ENCODE results near the gene RAB24. TPM values are rescaled to one million over a fixed set of nuclear protein-coding genes. Genes with fewer than 3 reads are reported as not detected.
A peak's percentile ranks its signal among the peaks of the same experiment; 100 is the strongest.

RAB24 gene
- total and polyA plus RNA-seq, 2 experiments from 2014 or later, result 27.1 to 27.7 TPM

GRCh38 chr5:177336603-177337494 lies 33.3 kb upstream of the RAB24 start:
- peaks cover 62% of the 10 kb centered on the region for H3K36me3 Mint-ChIP-seq (ENCODE audit: low read depth)
- no peak for TF ChIP-seq POLR2AphosphoS5 (IDR thresholded peaks at IDR 0.05; ENCODE audit: low read depth)
- TF ChIP-seq EZH2 (IDR thresholded peaks at IDR 0.05; ENCODE audit: low read depth, unreplicated experiment), result no peak
- no peak for TF ChIP-seq CTCF (conservative IDR thresholded peaks at IDR 0.05; ENCODE audit: low read depth in 2 of 2)
- TF ChIP-seq ZNF114 (CRISPR knock-in tag; IDR thresholded peaks at IDR 0.05), result no peak
- TF ChIP-seq NANOG (IDR thresholded peaks at IDR 0.05; ENCODE audit: borderline replicate concordance), result no peak
- TF ChIP-seq JUNB (IDR thresholded peaks at IDR 0.05; ENCODE audit: unreplicated experiment), result no peak
- TF ChIP-seq, protein P1, sequence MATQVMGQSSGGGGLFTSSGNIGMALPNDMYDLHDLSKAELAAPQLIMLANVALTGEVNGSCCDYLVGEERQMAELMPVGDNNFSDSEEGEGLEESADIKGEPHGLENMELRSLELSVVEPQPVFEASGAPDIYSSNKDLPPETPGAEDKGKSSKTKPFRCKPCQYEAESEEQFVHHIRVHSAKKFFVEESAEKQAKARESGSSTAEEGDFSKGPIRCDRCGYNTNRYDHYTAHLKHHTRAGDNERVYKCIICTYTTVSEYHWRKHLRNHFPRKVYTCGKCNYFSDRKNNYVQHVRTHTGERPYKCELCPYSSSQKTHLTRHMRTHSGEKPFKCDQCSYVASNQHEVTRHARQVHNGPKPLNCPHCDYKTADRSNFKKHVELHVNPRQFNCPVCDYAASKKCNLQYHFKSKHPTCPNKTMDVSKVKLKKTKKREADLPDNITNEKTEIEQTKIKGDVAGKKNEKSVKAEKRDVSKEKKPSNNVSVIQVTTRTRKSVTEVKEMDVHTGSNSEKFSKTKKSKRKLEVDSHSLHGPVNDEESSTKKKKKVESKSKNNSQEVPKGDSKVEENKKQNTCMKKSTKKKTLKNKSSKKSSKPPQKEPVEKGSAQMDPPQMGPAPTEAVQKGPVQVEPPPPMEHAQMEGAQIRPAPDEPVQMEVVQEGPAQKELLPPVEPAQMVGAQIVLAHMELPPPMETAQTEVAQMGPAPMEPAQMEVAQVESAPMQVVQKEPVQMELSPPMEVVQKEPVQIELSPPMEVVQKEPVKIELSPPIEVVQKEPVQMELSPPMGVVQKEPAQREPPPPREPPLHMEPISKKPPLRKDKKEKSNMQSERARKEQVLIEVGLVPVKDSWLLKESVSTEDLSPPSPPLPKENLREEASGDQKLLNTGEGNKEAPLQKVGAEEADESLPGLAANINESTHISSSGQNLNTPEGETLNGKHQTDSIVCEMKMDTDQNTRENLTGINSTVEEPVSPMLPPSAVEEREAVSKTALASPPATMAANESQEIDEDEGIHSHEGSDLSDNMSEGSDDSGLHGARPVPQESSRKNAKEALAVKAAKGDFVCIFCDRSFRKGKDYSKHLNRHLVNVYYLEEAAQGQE (IDR thresholded peaks at IDR 0.05; ENCODE audit: unreplicated experiment), result no peak
- no peak for TF ChIP-seq CREB1 (CRISPR knock-in tag; IDR thresholded peaks at IDR 0.05; ENCODE audit: low read depth)
- TF ChIP-seq, protein P2, sequence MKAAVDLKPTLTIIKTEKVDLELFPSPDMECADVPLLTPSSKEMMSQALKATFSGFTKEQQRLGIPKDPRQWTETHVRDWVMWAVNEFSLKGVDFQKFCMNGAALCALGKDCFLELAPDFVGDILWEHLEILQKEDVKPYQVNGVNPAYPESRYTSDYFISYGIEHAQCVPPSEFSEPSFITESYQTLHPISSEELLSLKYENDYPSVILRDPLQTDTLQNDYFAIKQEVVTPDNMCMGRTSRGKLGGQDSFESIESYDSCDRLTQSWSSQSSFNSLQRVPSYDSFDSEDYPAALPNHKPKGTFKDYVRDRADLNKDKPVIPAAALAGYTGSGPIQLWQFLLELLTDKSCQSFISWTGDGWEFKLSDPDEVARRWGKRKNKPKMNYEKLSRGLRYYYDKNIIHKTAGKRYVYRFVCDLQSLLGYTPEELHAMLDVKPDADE (IDR thresholded peaks at IDR 0.05), result no peak
- TF ChIP-seq STAT1 (IDR thresholded peaks at IDR 0.05; ENCODE audit: unreplicated experiment), result no peak
- no peak for TF ChIP-seq EZH2phosphoT487 (IDR thresholded peaks at IDR 0.05; ENCODE audit: unreplicated experiment)
- TF ChIP-seq ZNF462 (CRISPR knock-in tag; IDR thresholded peaks at IDR 0.05), result no peak
- TF ChIP-seq ZNF331 (CRISPR knock-in tag; IDR thresholded peaks at IDR 0.05; ENCODE audit: low read depth), result no peak
- H3K27ac Mint-ChIP-seq, result peak overlapping the region; percentile 92
- H3K4me3 ChIP-seq, result no peak overlapping the region
- 0 out of 2 replicates have a peak, but pooled peaks cover 4% of the 10 kb centered on the region for H4K20me1 ChIP-seq (replicated peaks; ENCODE audit: insufficient read depth)
- peaks cover 21% of the 10 kb centered on the region for H3K79me2 ChIP-seq (replicated peaks; ENCODE audit: insufficient read depth)
- H3K4me1 ChIP-seq (ENCODE audit: insufficient read depth), result no peaks in the 10 kb centered on the region; the same call in 1 of the 2 replicates
- H3F3A ChIP-seq (replicated peaks; ENCODE audit: low read depth), result no peaks in the 10 kb centered on the region
- H3K27me3 ChIP-seq (ENCODE audit: insufficient read depth), result no peaks in the 10 kb centered on the region
- peaks cover 23% of the 10 kb centered on the region for H3K4me1 Mint-ChIP-seq
- H3K27me3 Mint-ChIP-seq (ENCODE audit: insufficient read depth, low read depth, poor library complexity), result peaks cover 11% of the 10 kb centered on the region
- H3K27ac ChIP-seq (ENCODE audit: low read depth), result no peak overlapping the region
- ATAC-seq, result no peak
- H3K36me3 ChIP-seq (ENCODE audit: insufficient read depth), result peaks cover 5% of the 10 kb centered on the region; the same call in 1 of the 2 replicates
- no peak overlapping the region for H3K4me2 ChIP-seq
- no peak overlapping the region for H2AFZ ChIP-seq
- no peaks in the 10 kb centered on the region for H3K9me3 Mint-ChIP-seq
- no peaks in the 10 kb centered on the region for H3K9me2 ChIP-seq (ENCODE audit: insufficient read depth)
- DNase-seq (ENCODE audit: low spot score), result no peak
- H3K4me3 Mint-ChIP-seq, result no peak overlapping the region; the same call in 2 of the 3 replicates

All from GM23338 (cell line).